HL-60 (cell line): ENCODE measurements around the gene HYAL1.

ENCODE experiments used
- DNase-seq, 2 experiments: peaks; one replicate each; pipeline ENCODE4 v3.0.0-alpha.2; 2010 to 2020; ENCODE audit warnings: low read depth in 1 of 2, low spot score in 1 of 2
- H3K27ac ChIP-seq: fragments of 250-450 bp; sonication (Bioruptor Pico); replicated peaks from 2 replicates; pipeline ENCODE4 v1.5.1; 2020; ENCODE audit warnings: mild to moderate bottlenecking, moderate library complexity
- H3K27me3 ChIP-seq: fragments of 250-450 bp; sonication (Bioruptor Pico); 2 replicates; pipeline ENCODE4 v1.5.1; 2021; ENCODE audit warnings: mild to moderate bottlenecking, moderate library complexity; ENCODE audit not compliant: insufficient read depth, poor library complexity, severe bottlenecking
- H3K4me3 ChIP-seq: replicated peaks from 2 replicates; pipeline ENCODE4 v1.5.1; 2011; ENCODE audit warnings: mild to moderate bottlenecking, control low read depth, low read length; ENCODE audit not compliant: insufficient read depth
- GABPA ChIP-seq: IDR thresholded peaks from 2 replicates; pipeline ENCODE4 v1.6.1; 2012; ENCODE audit warnings: low read depth
- POLR2AphosphoS5 ChIP-seq: IDR thresholded peaks from 2 replicates; pipeline ENCODE4 v1.6.1; 2012; ENCODE audit warnings: low read depth
- SPI1 ChIP-seq: IDR thresholded peaks from 2 replicates; pipeline ENCODE4 v1.6.1; 2012; ENCODE audit warnings: low read depth, mild to moderate bottlenecking, borderline replicate concordance
- TF ChIP-seq, protein P1 (sequence below): IDR thresholded peaks from one replicate; pipeline ENCODE4 v1.5.1; 2011; ENCODE audit warnings: low read length, control low read depth, inconsistent platforms; ENCODE audit not compliant: insufficient read depth
- TF ChIP-seq, protein P2 (sequence below): IDR thresholded peaks from 2 replicates; pipeline ENCODE4 v1.6.1; 2012; ENCODE audit warnings: low read depth; ENCODE audit not compliant: insufficient replicate concordance

Gene HYAL1

DNA sequence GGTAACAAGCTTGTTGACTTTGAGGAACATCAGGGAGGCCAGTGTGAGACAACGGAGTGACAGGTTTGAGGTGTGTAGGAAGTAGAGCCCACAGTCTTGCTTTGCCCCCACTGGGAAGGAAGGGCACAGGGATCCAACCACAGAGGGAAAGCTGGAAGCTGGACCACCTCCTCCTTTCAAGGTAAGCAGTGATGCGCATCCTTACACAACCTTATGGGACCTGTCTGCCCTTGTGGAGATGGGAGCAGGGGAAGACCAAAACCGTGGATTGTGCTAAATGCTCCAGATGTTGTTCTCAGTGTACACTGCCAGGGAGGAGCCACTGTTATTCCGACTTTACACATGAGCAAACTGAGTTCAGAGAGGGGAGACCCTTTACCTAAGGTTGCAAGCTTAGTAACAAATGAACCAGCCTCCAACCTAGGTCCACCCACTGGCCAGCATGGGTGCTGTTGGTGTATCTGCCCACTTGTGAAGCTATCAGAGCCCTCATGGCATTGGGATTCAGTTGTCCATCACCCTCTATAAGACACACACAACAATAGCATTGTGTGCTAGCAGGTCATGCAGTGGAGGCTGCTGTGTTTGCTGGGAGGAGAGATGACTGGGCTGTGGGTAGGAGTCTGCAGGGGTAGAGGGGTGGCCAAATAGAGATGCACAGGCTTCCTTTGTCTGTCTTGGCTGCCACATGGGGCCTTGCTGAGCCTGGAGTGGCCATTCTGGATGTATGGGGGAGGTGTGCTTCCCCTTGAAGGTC, 25.1 kb downstream of the HYAL1 start:
- Histone ChIP-seq H3K4me3 (no peak overlapping the region), H3K27ac (no peak overlapping the region), H3K27me3 (peaks cover 34% of the 10 kb centered on the region)
- DNase-seq, result no peak
- TF ChIP-seq, protein P1, sequence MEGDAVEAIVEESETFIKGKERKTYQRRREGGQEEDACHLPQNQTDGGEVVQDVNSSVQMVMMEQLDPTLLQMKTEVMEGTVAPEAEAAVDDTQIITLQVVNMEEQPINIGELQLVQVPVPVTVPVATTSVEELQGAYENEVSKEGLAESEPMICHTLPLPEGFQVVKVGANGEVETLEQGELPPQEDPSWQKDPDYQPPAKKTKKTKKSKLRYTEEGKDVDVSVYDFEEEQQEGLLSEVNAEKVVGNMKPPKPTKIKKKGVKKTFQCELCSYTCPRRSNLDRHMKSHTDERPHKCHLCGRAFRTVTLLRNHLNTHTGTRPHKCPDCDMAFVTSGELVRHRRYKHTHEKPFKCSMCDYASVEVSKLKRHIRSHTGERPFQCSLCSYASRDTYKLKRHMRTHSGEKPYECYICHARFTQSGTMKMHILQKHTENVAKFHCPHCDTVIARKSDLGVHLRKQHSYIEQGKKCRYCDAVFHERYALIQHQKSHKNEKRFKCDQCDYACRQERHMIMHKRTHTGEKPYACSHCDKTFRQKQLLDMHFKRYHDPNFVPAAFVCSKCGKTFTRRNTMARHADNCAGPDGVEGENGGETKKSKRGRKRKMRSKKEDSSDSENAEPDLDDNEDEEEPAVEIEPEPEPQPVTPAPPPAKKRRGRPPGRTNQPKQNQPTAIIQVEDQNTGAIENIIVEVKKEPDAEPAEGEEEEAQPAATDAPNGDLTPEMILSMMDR, result no peak
- no peak for TF ChIP-seq GABPA
- TF ChIP-seq, protein P2, sequence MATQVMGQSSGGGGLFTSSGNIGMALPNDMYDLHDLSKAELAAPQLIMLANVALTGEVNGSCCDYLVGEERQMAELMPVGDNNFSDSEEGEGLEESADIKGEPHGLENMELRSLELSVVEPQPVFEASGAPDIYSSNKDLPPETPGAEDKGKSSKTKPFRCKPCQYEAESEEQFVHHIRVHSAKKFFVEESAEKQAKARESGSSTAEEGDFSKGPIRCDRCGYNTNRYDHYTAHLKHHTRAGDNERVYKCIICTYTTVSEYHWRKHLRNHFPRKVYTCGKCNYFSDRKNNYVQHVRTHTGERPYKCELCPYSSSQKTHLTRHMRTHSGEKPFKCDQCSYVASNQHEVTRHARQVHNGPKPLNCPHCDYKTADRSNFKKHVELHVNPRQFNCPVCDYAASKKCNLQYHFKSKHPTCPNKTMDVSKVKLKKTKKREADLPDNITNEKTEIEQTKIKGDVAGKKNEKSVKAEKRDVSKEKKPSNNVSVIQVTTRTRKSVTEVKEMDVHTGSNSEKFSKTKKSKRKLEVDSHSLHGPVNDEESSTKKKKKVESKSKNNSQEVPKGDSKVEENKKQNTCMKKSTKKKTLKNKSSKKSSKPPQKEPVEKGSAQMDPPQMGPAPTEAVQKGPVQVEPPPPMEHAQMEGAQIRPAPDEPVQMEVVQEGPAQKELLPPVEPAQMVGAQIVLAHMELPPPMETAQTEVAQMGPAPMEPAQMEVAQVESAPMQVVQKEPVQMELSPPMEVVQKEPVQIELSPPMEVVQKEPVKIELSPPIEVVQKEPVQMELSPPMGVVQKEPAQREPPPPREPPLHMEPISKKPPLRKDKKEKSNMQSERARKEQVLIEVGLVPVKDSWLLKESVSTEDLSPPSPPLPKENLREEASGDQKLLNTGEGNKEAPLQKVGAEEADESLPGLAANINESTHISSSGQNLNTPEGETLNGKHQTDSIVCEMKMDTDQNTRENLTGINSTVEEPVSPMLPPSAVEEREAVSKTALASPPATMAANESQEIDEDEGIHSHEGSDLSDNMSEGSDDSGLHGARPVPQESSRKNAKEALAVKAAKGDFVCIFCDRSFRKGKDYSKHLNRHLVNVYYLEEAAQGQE, result no peak
- no peak for TF ChIP-seq SPI1

DNA sequence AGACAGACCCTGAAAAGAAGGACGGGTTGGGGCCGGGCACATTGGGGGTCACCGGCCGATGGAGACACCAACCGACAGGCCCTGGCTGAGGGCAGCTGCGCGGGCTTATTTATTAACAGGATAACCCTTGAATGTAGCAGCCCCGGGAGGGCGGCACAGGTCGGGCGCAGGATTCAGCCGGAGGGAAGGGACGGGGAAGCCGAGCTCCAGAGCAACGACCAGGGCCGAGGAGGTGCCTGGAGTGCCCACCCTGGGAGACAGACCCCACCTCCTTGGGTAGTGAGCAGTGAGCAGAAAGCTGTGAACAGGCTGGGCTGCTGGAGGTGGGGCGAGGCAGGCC, 26.6 kb downstream of the HYAL1 start:
- no peak for TF ChIP-seq POLR2AphosphoS5
- TF ChIP-seq, protein P2, result no peak
- TF ChIP-seq, protein P1, result no peak
- Histone ChIP-seq H3K27ac (no peak overlapping the region), H3K27me3 (peaks cover 34% of the 10 kb centered on the region), H3K4me3 (no peak overlapping the region)
- DNase-seq, result no peak

DNA sequence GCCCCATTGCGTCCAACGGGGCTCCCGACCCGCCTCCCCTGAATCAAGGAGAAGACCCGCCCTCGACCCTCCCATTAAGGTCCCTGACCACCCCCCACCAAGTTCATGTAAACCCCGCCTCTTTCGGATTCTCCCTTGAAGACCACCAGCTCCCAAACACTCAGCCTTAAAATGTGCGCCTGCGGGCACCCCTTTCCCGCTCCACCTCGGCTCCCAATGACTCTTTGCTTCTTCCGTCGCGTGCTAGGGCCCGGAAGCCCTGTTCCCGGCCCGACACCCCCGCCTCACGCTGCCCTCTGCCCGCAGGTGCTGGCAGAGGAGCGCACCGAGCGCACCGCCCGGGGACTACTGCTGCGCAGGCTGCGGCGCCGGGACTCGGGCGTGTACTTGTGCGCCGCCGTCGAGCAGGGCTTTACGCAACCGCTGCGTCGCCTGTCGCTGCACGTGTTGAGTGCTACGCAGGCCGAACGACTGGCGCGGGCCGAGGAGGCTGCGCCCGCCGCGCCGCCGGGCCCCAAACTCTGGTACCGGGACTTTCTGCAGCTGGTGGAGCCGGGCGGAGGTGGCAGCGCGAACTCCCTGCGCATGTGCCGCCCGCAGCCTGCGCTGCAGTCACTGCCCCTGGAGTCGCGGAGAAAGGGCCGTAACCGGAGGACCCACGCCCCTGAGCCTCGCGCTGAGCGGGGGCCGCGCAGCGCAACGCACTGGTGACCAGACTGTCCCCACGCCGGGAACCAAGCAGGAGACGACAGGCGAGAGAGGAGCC, 27.2 kb downstream of the HYAL1 start:
- TF ChIP-seq GABPA (no peak), POLR2AphosphoS5 (no peak)
- Histone ChIP-seq H3K27me3 (peaks cover 34% of the 10 kb centered on the region), H3K4me3 (no peak overlapping the region), H3K27ac (no peak overlapping the region)
- DNase-seq, result peak in 1 of 2 experiments; percentile 33

DNA sequence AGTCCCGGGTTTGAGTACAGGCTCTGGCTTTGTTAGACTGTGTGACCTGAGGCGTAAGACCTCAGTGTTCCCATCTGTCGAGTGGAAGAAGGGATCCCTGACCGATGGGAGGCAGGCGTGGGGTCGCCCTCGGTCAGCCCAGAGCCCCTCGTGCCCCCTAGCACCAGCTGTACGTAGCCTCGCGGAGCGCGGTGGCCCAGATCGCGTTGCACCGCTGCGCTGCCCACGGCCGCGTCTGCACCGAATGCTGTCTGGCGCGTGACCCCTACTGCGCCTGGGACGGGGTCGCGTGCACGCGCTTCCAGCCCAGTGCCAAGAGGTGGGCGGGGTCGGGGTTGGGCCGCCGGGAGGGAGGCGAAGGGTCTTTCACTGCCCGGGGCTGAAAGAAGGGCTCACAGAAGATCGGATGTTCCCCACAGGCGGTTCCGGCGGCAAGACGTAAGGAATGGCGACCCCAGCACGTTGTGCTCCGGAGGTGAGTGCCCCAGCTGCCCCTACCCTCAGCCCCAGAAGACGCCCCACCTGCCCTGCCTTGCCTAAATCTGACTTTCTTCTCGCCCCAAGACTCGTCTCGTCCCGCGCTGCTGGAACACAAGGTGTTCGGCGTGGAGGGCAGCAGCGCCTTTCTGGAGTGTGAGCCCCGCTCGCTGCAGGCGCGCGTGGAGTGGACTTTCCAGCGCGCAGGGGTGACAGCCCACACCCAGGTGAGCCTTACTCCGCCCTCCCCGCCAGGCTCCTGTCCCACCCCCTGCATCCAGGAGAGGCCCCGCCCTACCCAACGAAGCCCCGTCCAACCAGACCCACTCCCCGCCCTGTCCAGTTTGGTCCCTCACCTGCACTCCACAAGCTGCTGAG, 28.0 kb downstream of the HYAL1 start:
- Histone ChIP-seq H3K27me3 (peaks cover 34% of the 10 kb centered on the region), H3K4me3 (no peak overlapping the region), H3K27ac (no peak overlapping the region)
- no peak for DNase-seq
- TF ChIP-seq, protein P1, result no peak
